Caki2 (cell line): ENCODE data around the gene LCN2. TPM values are rescaled to one million over a fixed set of nuclear protein-coding genes. Genes with fewer than 3 reads are reported as not detected.

ENCODE experiments used
- DNase-seq: peaks from one replicate; pipeline ENCODE4 v3.0.0-alpha.2; 2015; ENCODE audit warnings: low read depth
- in situ Hi-C: cut with HindIII; loops from 2 replicates; pipeline ENCODE4 v1.10.0; 2016; ENCODE audit warnings: low sequenced_read_pairs, low pct_unique_long_range_greater_than_20kb, mixed read lengths
- total RNA-seq: library from RNA; depleted of rRNA; stranded (reverse); fragments of >200 nt; shearing (Covaris generic); gene quantifications from 2 replicates; pipeline ENCODE4 v1.2.3, GENCODE V29; 2014; ENCODE audit warnings: low replicate concordance

The LCN2 gene
- total RNA-seq, 1 experiment from 2014 or later = 2.2 TPM

GRCh38 chr9:128159784-128160602 lies 10.7 kb downstream of the LCN2 start, which contains the start of gene BBLN:
TSS of gene BBLN (plus strand) at chr9:128160265. CDS start at chr9:128160408, 143 bp downstream.
- DNase-seq = peak; percentile 93
- in situ Hi-C loops = no loop called here

GRCh38 chr9:128160603-128160987 lies 11.3 kb downstream of the LCN2 start:
- no peak for DNase-seq

GRCh38 chr9:128161215-128161902 lies 12.1 kb downstream of the LCN2 start:
- in situ Hi-C loops = no loop called here

More at GRCh38 chr9:128160603-128160987, 11.3 kb downstream of the LCN2 start:
- in situ Hi-C loops = no loop called here

GRCh38 chr9:128162215-128163026 lies 13.2 kb downstream of the LCN2 start:
- DNase-seq = no peak
- in situ Hi-C loops = no loop called here

More at GRCh38 chr9:128161215-128161902, 12.1 kb downstream of the LCN2 start:
- no peak for DNase-seq

- DNase-seq = no peak
- in situ Hi-C loops = no loop called here
Measured at GRCh38 chr9:128163027-128163515, 13.8 kb downstream of the LCN2 start.

GRCh38 chr9:128163523-128164306 lies 14.5 kb downstream of the LCN2 start:
- in situ Hi-C loops = no loop called here
- no peak for DNase-seq

- in situ Hi-C loops = no loop called here
- peak; percentile 16 for DNase-seq
Measured at GRCh38 chr9:128164307-128164885, 15.1 kb downstream of the LCN2 start.

- no peak for DNase-seq
- in situ Hi-C loops = no loop called here
Measured at GRCh38 chr9:128166169-128166568, 16.9 kb downstream of the LCN2 start.

- DNase-seq = no peak
- in situ Hi-C loops = no loop called here
Measured at GRCh38 chr9:128167209-128167608, 18.0 kb downstream of the LCN2 start.

GRCh38 chr9:128168731-128169308 lies 19.6 kb downstream of the LCN2 start:
- DNase-seq = no peak
- in situ Hi-C loops = no loop called here

GRCh38 chr9:128169492-128169891 lies 20.2 kb downstream of the LCN2 start:
- no peak for DNase-seq
- in situ Hi-C loops = no loop called here

GRCh38 chr9:128169925-128170324 lies 20.7 kb downstream of the LCN2 start:
- in situ Hi-C loops = no loop called here
- no peak for DNase-seq

GRCh38 chr9:128174062-128174461 lies 24.8 kb downstream of the LCN2 start:
- in situ Hi-C loops = no loop called here
- no peak for DNase-seq

GRCh38 chr9:128175102-128175563 lies 25.9 kb downstream of the LCN2 start:
- in situ Hi-C loops = no loop called here
- no peak for DNase-seq

GRCh38 chr9:128175726-128176125 lies 26.5 kb downstream of the LCN2 start:
- no peak for DNase-seq
- in situ Hi-C loops = no loop called here

- DNase-seq = no peak
- in situ Hi-C loops = no loop called here
Measured at GRCh38 chr9:128178806-128179431, 29.7 kb downstream of the LCN2 start.

- in situ Hi-C loops = no loop called here
Measured at GRCh38 chr9:128180001-128180400, 30.7 kb downstream of the LCN2 start.

More at GRCh38 chr9:128180001-128180400, 30.7 kb downstream of the LCN2 start:
- no peak for DNase-seq
